Right lobe of liver (tissue), 4 donors: ENCODE data around the gene TMEM100.

Source experiments
- CTCF ChIP-seq, 4 donors: fragments of 200-600 bp in 3 of 4; fragments of 450-650 bp in 1 of 4; IDR thresholded peaks; one replicate each; pipeline versions ENCODE4 v1.5.1 to v1.8.0; 2016 to 2022; ENCODE audit warnings: antibody characterized with exemption in 4 of 4, mild to moderate bottlenecking in 2 of 4
- POLR2A ChIP-seq: fragments of 450-650 bp; IDR thresholded peaks from one replicate; pipeline ENCODE4 v1.6.1; 2017; ENCODE audit warnings: antibody characterized with exemption, mild to moderate bottlenecking
- donor health status: DM: no; HTN: no; CAD: no.
- donor health status: DM: no; HTN: no; CAD: no.
- donor health status: DM: no; HTN: yes; CAD: no.

DNA sequence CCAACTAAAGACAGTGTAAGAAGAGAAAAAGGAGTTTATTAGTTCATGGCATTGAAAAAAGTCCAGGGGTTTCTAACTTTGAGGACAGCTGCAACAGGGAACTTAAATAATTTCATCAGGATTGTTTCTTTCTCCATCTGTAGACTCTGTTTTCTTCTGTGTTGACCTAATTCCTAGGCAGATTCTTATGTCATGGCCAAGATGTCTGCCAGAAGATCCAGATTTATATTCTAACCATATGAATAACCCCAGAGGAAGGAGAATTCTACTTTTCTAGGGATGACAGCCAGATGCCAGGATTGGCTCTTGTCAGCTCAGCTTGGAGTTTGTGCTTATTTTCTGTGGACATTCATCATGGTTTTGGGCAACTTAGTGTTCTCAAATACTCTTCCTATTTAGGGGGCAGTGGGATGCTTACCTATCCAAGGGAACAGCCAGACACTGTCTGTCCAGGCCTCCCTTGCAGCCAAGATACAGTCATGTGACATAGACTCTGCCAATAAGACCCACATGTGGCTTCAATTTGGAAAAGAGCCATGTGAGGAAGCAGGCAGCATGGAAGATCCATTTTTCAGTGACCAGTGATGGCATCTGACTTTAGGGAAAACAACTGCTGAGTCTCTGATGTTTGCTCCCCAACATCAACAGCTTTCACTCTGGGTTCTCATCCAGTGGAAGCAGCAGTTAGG is 46.4 kb upstream of the TMEM100 start:
- TF ChIP-seq CTCF (IDR thresholded peaks at IDR 0.05) (no peak), POLR2A (no peak)
